Left lung (tissue), 10 donors: Measurements from ENCODE around the gene PRKN. TPM values are rescaled to one million over a fixed set of nuclear protein-coding genes. Genes with fewer than 3 reads are reported as not detected.

Experiments
- ATAC-seq: fragments of 200-7000 bp; cut with Tn5 transposase; one replicate; pipeline ENCODE4 v1.9.1; 2020; ENCODE audit warnings: moderate library complexity
- DNase-seq, 4 donors: peaks; one replicate each; pipeline ENCODE4 v3.0.0-alpha.2; 2013 to 2020
- H3K27ac ChIP-seq, 2 donors: fragments of 200-600 bp; sonication (generic) in 1 of 2; one replicate each; pipeline versions ENCODE4 v1.5.0 to v1.8.0; 2020 to 2021
- H3K27me3 ChIP-seq, 2 donors: fragments of 200-600 bp; sonication (generic) in 1 of 2; one replicate each; pipeline versions ENCODE4 v1.5.0 to v1.8.0; 2020 to 2021
- H3K36me3 ChIP-seq, 2 donors: fragments of 200-600 bp; sonication (generic) in 1 of 2; one replicate each; pipeline versions ENCODE4 v1.5.0 to v1.8.0; 2020 to 2021
- H3K4me1 ChIP-seq, 2 donors: fragments of 200-600 bp; one replicate each; pipeline ENCODE4 v1.8.0; 2021
- H3K4me3 ChIP-seq, 2 donors: fragments of 200-600 bp; sonication (generic) in 1 of 2; one replicate each; pipeline versions ENCODE4 v1.5.0 to v1.8.0; 2020 to 2021; ENCODE audit warnings: mild to moderate bottlenecking in 1 of 2
- H3K9me3 ChIP-seq, 2 donors: fragments of 200-600 bp; sonication (generic) in 1 of 2; one replicate each; pipeline versions ENCODE4 v1.5.0 to v1.8.0; 2020 to 2021
- CTCF ChIP-seq, 2 donors: fragments of 200-600 bp; sonication (generic) in 1 of 2; IDR thresholded peaks; one replicate each; pipeline versions ENCODE4 v1.5.0 to v1.8.0; 2021; ENCODE audit warnings: antibody characterized with exemption in 2 of 2
- intact Hi-C, 2 donors: fragments of 100-400 bp; cut with DNase I; formaldehyde crosslinking; loops; one replicate each; pipeline versions ENCODE4 v1.11.2 to v1.14.2; 2022
- polyA plus RNA-seq, 6 donors: library from polyadenylated mRNA; unstranded; fragments of 120-200 nt; gene quantifications; one replicate each; pipeline ENCODE4 v1.2.1, GENCODE V29; 2013; ENCODE audit not compliant: insufficient read length in 6 of 6
- total RNA-seq, 2 donors: library from RNA; stranded (reverse); fragmentation: NEBNext Ultra II Directional; extraction: Animal tissue kit (Norgen Biotek cat#: 25700); gene quantifications; one replicate each; pipeline ENCODE4 v1.2.1, GENCODE V29; 2021
- donor health status: DM: no; HTN: yes; CAD: no.
- donor health status: DM: no; HTN: no; CAD: no.

PRKN gene
- total and polyA plus RNA-seq, 8 donors, result 1.9 to 4.3 (median 2.5) TPM

- no peaks in the 10 kb centered on the region for H3K36me3 ChIP-seq
- ATAC-seq, result no peak
- H3K4me1 ChIP-seq, result no peaks in the 10 kb centered on the region
- no peaks in the 10 kb centered on the region for H3K9me3 ChIP-seq
- H3K4me3 ChIP-seq, result no peak overlapping the region
- no peak for TF ChIP-seq CTCF (IDR thresholded peaks at IDR 0.05)
- no peak overlapping the region for H3K27ac ChIP-seq
- intact Hi-C loops, result no loop called here
- no peak for DNase-seq
- no peaks in the 10 kb centered on the region for H3K27me3 ChIP-seq
Measured at GRCh38 chr6:161455848-161456247, 1271.7 kb downstream of the PRKN start.

- H3K4me1 ChIP-seq, result no peaks in the 10 kb centered on the region
- intact Hi-C loops, result no loop called here
- no peak for ATAC-seq
- no peak overlapping the region for H3K4me3 ChIP-seq
- no peaks in the 10 kb centered on the region for H3K27me3 ChIP-seq
- no peak overlapping the region for H3K27ac ChIP-seq
- no peaks in the 10 kb centered on the region for H3K36me3 ChIP-seq
- TF ChIP-seq CTCF (IDR thresholded peaks at IDR 0.05), result no peak
- no peak for DNase-seq
- H3K9me3 ChIP-seq, result no peaks in the 10 kb centered on the region
Measured at GRCh38 chr6:161453558-161453957, 1274.0 kb downstream of the PRKN start.

GRCh38 chr6:161452241-161452640, 1275.3 kb downstream of the PRKN start:
- ATAC-seq, result no peak

GRCh38 chr6:161449521-161449920, 1278.0 kb downstream of the PRKN start:
- no peak for ATAC-seq
- Histone ChIP-seq H3K4me3 (no peak overlapping the region), H3K4me1 (no peaks in the 10 kb centered on the region), H3K36me3 (no peaks in the 10 kb centered on the region), H3K27me3 (no peaks in the 10 kb centered on the region), H3K27ac (no peak overlapping the region), H3K9me3 (no peaks in the 10 kb centered on the region)
- DNase-seq, result no peak
- TF ChIP-seq CTCF (IDR thresholded peaks at IDR 0.05), result no peak
- intact Hi-C loops, result no loop called here

More at GRCh38 chr6:161452241-161452640, 1275.3 kb downstream of the PRKN start:
- no peak for TF ChIP-seq CTCF (IDR thresholded peaks at IDR 0.05)
- no peak for DNase-seq
- Histone ChIP-seq H3K36me3 (no peaks in the 10 kb centered on the region), H3K27ac (no peak overlapping the region), H3K4me1 (no peaks in the 10 kb centered on the region), H3K27me3 (no peaks in the 10 kb centered on the region), H3K9me3 (no peaks in the 10 kb centered on the region), H3K4me3 (no peak overlapping the region)
- intact Hi-C loops, result no loop called here

- TF ChIP-seq CTCF (IDR thresholded peaks at IDR 0.05), result no peak
- H3K36me3 ChIP-seq, result no peaks in the 10 kb centered on the region
- H3K9me3 ChIP-seq, result no peaks in the 10 kb centered on the region
- H3K4me3 ChIP-seq, result no peak overlapping the region
- DNase-seq, result no peak
- H3K27ac ChIP-seq, result no peak overlapping the region
- intact Hi-C loops, result no loop called here
- ATAC-seq, result no peak
- H3K27me3 ChIP-seq, result no peaks in the 10 kb centered on the region
- H3K4me1 ChIP-seq, result no peaks in the 10 kb centered on the region
Measured at GRCh38 chr6:161446949-161447348, 1280.6 kb downstream of the PRKN start.
